DMS153 treated with DMSO at 0.1 percent for 48 hours (cell line): ENCODE measurements around the gene SERHL2.
"Not testable (repeated sequence)": the region's sequence is repeated elsewhere in the genome, so short reads cannot be mapped to it uniquely, and the experiment has no call there.

Experiments
- DNase-seq: peaks from one replicate; lab custom pipeline; 2025; ENCODE audit not compliant: unreplicated experiment; lab: John Stamatoyannopoulos, UW

Gene SERHL2

DNA sequence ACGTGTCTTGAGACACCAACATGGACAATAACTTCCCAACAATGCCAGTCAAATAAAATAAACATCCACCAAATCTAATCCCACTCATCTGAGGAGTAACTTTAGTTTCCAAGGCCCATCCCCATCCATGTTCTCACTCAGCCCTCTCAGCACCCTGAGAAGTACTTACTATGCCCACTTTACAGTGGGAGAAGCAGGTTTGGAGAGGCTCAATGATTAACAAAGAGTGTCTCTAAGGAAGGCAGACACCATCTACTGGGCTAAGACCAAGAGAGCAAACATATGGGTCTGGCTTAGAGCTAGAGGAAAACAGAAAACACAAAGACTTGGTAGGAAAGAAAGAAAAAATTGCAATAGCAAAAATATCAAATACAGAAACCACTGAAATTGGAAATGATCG, 49.7 kb downstream of the SERHL2 start:
- no peak for DNase-seq

DNA sequence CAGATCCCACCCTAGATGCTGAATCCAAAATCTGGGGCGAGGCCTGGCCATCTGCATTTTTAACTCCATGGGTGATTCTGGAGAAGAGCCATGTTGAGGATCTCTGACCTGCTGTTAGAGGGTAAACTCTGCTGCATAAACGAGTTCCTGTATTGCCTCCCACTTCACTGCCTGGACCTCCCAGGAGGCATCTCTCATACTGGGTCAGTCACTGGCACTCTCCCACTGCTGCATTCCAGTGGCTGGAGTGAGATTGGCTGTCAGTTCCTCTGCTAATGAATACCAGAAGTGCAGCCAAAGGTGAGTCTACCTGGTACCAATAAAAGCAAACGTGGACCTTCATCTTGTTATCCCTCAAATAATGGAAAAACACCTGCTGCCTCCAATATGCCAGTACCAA, 50.6 kb downstream of the SERHL2 start:
- DNase-seq, result no peak

DNA sequence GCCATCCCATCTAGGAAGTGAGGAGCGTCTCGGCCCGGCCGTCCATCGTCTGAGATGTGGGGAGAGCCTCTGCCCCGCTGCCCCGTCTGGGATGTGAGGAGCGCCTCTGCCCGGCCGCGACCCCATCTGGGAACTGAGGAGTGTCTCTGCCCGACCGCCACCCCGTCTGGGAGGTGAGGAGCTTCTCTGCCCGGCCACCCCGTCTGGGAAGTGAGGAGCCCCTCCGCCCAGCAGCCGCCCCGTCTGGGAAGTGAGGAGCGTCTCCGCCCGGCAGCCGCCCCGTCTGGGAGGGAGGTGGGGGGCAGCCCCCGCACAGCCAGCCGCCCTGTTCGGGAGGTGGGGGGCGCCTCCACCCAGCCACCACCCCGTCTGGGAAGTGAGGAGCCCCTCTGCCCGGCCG, 53.9 kb downstream of the SERHL2 start:
- DNase-seq, result not testable (repeated sequence)

DNA sequence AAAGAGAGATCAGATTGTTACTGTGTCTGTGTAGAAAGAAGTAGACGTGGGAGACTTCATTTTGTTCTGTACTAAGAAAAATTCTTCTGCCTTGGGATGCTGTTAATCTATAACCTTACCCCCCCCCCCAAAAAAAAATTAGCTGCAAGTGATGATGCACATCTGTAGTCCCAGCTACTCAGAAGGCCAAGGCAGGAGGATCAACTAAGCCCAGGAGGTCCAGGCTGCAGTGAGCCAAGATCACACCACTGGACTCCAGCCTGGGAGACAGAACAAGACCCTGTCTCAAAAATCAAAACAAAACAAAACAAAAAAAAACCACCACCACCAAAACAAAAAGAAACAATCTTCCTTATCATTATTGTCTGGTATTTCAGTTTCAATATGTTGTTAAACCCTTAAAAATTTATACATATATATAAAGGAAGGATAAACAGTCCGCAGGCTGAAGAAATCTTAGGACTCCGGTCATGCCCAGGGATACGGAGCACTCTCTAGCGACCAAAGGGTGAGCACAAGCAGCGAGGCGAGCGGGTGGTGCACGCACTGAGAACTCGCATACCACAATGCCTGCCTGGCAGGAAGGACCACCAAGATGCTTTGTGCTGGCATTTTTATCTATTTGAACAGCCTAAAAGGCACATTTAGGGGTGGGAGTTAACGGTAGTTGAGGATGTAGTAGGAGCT, 54.5 kb downstream of the SERHL2 start:
- DNase-seq, result no peak

DNA sequence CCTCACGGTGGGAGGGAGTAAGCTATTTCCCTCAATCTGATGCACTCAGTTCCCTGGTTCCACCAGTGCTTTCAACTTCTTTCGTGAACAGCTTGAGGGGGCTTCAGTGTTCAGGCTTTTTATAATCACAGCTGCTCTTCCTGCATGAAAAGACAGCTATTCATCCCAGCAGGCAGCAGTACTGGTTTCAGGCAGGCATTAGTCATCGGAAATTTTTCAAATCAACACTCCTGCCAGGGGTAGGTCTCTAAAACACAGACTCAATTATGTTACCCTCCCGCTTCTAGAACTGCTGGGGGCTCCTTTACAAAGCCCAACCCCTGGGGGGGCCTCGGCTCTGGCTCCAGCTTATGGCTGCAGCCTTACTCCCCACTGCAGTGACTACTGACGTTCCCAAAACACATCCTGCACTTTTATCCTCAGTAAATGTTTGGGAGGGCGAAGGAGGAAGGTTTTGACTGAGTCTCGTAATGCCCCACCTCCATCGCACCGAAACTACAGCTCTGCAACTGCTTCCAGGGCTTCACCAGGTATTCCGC, 55.1 kb downstream of the SERHL2 start:
- DNase-seq, result no peak

DNA sequence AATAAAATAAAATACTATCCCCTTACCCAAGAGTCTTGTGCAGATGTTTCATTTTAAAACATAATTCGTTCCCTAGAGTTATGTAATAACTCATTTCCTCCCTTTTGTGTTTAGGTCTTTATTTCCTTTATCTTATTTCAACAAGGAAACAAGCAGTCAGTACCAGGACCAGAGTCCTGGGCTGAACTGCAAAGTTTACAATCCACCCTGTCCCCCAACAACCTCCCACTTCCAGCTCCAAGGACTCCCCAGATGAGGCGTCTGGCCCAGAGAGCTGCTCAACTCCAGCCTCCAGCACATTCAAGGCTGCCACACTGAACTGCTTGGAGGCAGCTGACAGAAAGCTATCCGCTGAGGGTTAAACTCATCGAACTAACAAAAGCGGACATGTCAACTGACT, 56.4 kb downstream of the SERHL2 start:
- no peak for DNase-seq

DNA sequence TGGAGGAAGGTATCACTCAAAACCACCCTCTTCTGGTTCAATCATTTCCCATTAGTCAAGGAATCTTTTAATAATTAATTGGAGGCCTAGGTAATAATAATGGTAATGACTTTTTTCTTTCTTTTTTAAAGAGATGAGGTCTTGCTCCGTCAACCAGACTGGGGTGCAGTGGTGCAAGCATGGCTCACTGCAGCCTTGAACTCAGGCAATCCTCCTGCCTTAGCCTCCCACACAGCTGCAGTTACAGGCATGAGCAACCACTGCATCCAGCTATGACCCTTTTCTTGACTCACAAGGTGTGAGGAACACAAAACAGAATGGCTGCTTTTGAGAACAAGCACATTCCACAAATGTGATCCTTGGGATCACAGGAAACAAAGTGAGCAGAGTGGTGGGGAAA, 57.3 kb downstream of the SERHL2 start:
- no peak for DNase-seq

DNA sequence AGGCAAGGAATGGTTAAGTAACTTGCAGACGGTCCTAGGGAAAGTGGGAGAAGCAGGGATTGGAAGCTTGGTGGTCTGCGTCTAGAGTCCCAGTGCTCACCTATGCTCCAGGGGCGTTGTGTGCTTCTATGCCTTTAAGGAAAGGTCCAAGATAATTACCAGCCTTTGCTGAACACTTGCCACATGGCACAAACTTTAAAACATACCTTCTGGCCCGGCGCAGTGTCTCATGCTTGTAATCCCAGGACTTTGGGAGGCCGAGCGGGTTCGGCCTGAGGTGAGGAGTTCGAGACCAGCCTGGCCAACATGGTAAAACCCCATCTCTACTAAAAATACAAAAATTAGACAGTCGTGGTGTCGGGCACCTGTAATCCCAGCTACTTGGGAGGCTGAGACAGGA, 58.6 kb downstream of the SERHL2 start:
- no peak for DNase-seq

DNA sequence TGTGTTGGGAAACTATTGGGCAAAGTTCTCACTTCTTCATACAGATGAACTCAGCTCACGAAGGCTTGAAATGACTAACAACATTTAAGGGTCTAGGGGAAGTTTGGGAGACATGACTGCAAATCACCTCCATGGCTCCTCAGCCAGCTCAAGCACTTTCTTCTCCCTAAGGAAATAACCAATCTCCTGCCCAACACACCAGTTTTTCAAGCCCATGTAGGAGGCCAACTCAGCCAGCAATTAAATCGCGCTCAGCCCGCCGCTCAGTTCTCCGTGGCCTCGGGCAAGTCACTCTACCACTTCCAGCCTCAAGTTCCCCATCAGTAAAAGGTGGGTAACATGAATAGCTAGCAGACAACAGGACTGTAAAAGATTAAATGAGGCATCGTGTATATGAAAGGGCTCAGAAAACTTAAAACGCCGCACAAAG, 60.1 kb downstream of the SERHL2 start:
- no peak for DNase-seq

DNA sequence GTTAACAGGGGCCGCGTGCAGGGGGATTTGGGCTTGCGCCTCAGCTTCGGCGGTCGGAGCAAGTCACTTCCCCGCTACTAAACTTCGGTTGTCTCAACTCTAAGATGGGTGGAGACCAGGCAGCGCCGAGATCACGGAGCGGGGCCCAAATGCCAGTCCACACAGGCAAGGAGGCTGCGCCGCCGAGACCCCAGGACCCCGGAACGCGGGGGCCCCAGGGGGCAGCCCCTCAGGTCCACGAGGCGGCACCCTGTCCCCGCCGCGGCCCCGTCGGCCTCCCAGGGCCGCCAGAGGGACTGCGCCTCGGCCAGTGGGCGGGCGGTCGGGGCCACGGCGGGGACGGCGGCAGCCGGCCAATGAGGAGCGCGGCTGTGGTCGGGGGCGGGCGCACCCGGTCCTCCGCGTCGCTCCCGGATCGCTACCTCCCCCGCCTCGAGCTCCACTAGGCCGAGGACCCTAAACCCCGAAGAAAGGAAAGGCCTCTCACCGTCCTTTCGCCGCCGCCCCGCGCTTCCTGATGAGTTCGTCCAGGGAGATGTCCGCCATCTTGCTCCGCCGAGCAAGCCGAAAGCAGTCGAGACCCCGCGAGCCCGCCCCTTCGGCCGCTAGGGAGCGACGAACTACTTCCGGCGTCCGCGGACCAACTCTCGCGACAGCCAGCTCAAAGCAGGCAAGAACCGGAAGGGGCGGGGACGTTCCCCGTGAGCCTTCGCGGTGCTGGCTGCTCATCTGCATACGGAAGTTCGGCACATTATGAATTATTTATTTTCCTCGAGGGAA, 60.7 kb downstream of the SERHL2 start, which contains the start of gene POLDIP3:
POLDIP3 (minus strand) TSS at position 572 of the 780 bp plus-strand sequence; CDS start at position 546, 26 bp downstream.
- DNase-seq, result peak; percentile 94

DNA sequence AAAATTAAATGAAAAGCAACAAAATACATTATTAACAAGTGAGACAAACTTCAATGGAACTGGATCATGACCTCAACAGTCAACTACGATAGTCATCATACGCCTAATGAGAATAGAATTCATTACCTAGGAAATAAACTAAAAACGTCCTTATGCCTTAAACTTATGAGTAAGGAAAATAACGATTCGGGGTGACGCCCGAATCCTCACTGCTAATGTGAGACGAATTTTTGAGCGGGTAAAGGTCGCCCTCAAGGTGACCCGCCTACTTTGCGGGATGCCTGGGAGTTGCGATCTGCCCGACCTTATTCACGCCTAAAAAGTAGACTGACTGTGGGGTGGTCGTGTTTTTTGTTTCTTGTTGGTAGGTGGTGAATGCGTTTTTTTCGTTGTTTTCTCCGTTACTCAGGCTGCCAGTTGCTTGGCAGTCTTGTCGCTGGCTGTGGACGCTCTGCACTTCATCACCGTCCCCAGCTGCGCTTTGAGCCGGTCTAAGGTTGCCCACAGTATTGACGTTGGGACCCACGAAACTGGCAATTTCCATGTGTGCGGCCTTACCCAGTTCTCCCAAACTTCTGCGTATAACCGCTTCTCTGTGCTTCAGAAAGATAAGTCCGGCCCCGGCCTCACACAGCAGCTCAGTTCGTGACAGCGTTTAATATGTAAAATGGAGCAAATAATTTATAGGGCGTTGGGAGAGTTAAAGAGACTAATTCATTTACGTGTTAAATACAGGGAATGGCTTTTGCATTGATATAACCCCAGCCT, 61.5 kb downstream of the SERHL2 start:
- DNase-seq, result peak; percentile 94

DNA sequence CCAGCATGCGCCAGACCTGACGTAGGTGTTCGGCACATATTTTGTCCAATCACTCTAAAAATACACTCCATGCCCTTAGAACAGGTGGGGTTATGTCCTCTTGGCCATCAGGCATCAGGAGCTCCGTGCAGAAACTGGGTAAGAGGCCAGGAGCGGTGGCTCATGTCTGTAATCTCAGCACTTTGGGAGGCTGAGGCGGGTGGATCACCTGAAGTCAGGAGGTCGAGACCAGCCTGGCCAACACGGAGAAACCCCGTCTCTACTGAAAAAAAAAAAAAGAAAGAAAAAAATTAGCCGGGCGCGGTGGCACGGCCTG, 62.1 kb downstream of the SERHL2 start:
- DNase-seq, result not testable (repeated sequence)

DNA sequence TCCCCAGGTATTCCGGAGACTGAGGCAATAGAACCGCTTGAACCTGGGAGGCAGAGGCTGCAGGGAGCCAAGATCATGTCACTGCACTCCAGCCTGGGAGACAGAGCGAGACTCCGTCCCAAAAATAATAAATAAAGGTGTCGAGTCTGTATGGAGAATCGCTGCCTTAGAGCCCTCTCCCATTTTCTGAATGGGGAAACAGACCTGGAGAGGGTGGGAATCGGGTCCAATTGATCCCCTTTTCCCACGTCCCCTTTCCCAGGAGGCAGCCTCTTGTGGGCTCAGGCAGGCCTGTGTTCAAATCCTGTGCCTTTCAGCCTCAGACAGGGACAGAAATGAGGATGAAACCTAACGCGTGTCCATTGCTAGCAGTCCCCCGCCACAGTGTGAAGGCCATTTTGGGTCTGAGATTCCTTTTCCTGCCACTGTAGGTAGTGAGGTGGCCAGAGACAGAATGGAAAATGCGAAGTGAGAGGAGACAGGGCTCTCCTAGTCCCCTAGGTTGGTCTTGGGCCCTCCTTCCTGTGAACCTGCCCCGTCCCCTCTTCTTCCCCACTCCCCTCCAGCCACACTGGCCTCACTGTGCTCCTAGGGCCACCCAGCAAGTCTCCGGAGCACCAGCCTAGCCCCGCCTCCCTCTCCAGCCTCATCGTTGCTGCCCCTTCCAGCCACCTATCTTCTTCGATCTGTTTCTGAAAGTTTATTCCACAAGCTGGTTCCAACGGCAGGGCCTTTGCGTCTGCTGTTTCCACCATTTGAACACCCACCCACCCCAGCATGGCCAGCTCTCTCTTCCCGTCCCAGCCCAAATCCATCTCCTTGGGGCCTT, 63.6 kb downstream of the SERHL2 start:
- DNase-seq, result no peak

DNA sequence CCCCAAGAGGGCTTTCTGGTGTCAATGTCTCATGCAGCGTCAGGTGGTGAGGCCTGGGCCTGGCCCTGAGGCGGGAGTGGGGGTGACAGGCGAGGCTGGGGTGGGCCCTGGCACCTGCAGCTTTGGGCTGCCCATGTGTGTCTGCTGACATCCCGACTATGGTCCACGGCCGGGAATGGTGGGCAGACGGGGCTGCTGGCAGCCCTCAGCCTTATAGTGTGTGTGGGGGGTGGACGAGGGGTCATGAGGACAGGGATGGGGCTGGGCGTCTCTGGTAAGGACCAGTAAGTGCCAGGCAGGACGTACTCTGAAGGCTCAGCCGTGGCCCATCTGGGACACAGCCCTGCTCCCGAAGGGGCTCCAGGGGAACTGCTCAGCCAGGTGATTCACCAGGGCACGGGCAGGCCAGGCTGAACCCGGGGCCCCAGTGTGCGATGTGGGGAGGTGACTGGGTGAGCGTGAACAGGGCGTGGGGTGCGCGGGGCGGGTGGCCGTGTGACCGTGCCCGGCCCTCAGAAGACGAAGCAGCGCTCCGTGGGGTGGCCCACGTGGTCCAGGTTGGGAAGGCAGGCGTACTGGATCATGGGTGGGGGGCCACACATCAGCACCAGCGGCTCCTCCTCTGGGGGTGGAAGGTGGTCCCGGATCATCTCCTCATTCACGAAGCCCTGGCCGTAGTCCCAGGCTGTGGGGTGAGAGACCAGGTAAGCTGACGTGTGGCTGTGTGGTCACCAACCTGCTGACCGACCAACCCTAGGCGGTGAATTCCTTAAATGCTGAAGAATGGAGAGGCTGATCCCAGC, 65.7 kb downstream of the SERHL2 start:
- DNase-seq, result no peak

DNA sequence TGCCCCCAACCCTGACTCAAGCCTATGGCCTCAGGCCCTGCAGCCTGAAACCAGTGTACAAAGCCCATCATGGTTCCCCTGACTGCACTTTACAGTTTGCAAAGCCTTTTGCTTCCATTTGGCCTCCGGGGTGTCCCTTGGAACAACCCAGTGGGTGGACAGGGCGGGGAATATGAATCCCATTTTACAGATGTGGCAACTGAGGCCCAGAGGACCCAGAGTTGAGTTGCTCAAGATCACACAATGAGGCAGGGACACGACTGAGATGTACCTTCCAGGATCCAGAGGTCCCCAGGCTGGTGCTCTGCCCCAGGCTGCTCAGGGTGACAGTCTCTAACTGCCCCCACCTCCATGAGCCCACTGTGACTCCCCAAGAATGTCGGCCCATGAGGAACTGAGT, 66.3 kb downstream of the SERHL2 start:
- no peak for DNase-seq

DNA sequence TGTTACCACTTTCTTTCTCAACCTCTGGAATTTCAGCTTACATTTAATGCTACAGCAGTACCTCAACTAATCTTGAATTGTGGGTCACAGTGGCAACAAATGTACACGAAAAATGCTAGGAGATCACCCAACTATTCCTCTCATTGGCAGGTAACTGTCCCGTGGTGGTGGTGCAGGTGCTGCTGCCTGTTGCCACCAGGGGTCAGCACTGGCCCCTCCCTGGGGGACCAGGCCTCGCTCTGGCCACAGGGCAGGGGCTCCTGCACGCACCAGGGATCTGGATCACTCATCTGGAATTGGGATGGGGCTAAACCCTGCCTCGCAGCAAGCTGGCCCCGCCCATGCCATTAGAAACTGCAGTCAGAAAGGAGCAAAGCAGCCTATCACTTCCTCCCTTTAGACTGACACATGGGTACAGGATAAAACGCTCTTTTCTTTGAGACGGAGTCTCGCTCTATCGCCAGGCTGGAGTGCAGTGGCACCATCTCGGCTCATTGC, 67.8 kb downstream of the SERHL2 start:
- DNase-seq, result peak; percentile 16

DNA sequence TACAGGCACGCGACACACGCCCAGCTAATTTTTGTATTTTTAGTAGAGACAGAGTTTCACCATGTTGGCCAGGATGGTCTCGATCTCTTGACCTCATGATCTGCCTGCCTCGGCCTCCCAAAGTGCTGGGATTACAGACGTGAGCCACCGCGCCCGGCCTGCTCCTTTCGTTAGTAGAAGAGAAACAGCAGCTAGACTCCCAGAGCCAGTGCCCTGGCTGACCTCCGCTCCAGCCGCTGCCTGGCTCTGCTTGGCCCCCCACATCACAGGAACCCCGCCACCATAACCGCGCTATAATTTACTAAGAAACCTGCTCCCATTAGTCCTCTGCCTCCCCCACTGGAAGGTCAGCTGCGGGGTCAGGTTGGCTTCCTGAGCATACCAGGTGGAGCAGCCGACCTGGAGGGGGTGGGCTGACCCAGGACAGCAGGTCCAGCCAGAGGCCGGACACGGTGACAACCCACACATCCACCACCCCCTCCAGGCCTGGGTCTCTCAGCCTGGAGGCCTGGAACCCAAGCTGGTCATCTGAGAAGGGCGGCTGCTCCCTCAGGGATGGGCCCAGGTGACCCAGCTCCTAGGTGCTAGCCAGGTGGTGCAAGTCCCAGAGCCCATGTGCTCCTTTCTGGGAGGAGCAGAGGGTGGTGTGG, 68.4 kb downstream of the SERHL2 start:
- DNase-seq, result no peak

DNA sequence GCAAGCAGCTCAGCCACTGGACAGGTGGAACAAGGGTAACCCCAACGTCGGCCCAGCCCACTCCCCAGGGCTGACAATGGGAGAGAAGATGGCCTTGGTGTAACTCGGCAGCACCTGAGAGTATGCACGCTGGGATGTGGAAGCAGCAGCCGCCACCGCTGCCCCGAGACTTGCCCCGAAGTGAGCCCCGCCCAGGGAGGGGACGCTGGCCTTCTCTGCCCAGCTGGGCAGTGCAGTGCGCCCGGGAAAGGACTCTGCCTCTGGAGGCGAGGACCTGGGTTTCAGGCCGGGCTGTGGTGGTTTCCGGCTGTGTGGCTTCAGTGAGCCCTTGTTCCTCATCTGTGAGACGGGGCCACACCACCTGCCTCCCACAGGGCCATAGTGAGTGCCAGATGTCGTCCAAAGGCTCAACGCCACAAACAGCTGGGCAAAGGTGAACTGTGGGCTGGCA, 69.6 kb downstream of the SERHL2 start:
- no peak for DNase-seq
